GM19455 (cell line): ENCODE results near the gene CHAD.
"Not testable (repeated sequence)": the region's sequence is repeated elsewhere in the genome, so short reads cannot be mapped to it uniquely, and the experiment has no call there.

Experiments used
- ATAC-seq: cut with Tn5 transposase; IDR thresholded peaks from one replicate; pipeline ENCODE4 v1.9.1; 2021; ENCODE audit not compliant: unreplicated experiment

Gene CHAD

DNA sequence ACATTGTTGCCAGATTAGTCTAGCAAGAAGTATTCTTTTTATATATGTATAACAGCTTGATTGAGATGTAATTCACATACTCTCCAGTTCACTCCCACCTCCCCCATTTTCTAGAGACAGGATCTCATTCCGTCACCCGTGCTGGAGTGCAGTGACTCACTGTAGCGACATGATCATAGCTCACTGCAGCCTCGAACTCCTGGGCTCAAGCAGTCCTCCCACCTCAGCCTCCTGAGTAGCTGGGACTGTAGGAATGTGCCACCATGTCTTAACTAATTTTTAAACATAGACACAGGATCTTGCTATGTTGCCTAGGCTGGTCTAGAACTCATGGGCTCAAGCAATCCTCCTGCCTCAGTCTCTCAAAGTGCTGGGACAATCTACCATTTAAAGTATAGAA, 6.7 kb upstream of the CHAD start:
- ATAC-seq, result no peak

DNA sequence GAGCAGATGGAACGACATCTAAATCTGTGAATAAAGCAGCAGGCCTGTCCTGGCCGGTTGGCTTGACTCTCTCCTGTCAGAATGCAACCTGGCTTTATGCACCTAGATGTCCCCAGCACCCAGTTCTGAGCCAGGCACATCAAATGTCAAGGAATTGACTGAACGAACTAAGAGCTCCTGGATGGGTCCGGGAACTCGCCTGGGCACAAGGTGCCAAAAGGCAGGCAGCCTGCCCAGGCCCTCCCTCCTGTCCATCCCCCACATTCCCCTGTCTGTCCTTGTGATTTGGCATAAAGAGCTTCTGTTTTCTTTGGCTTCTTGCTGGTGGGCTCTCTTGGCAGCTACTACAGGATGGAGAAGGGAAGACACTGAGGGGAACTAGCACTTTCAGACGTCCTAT, 5.8 kb upstream of the CHAD start:
- no peak for ATAC-seq

DNA sequence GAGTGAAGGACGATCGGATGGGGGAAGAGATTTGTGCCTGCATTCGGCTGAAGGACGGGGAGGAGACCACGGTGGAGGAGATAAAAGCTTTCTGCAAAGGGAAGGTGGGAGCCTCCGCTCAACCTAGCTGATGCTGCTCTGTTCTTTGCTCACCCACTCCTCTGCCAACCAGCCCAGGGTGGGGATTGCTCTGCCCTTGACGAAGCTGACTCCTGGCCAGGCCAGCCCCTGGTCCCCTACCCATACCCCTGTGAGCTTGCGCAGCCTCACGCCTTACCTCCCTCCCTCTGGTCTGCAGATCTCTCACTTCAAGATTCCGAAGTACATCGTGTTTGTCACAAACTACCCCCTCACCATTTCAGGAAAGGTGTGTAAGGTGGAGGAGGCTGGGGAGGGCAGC, 5.2 kb upstream of the CHAD start:
- ATAC-seq, result no peak

DNA sequence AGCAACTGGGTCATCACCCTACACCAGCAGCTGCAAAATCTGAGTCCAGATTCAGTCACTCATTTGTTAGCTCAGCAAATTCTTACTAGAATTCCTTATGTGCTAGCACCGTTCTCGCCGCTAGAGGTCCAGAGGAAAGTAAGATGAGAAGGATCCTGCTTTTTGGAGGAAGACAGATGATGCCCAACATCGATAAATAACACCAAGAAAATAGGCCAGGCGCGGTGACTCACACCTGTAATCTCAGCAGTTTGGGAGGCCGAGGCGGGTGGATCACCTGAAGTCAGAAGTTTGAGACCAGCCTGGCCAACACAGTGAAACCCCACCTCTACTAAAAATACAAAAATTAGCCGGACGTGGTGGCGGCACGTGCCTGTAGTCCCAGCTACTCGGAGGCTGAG, 4.1 kb upstream of the CHAD start:
- not testable (repeated sequence) for ATAC-seq

DNA sequence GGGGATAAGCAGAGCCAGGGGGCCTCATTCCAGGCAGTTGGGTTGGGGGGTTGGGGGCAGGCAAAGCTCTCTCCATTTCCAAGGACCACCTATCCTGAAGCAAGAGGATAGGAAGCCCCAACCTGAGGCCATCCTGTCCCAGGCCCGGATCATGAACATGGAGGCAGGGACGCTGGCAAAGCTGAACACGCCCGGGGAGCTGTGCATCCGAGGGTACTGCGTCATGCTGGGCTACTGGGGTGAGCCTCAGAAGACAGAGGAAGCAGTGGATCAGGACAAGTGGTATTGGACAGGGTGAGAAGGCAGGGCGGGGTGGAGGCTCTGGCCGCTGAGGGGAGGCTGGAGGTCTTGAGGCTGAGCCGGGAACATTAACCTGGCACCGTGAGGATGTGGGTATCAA, 3.6 kb upstream of the CHAD start:
- no peak for ATAC-seq

DNA sequence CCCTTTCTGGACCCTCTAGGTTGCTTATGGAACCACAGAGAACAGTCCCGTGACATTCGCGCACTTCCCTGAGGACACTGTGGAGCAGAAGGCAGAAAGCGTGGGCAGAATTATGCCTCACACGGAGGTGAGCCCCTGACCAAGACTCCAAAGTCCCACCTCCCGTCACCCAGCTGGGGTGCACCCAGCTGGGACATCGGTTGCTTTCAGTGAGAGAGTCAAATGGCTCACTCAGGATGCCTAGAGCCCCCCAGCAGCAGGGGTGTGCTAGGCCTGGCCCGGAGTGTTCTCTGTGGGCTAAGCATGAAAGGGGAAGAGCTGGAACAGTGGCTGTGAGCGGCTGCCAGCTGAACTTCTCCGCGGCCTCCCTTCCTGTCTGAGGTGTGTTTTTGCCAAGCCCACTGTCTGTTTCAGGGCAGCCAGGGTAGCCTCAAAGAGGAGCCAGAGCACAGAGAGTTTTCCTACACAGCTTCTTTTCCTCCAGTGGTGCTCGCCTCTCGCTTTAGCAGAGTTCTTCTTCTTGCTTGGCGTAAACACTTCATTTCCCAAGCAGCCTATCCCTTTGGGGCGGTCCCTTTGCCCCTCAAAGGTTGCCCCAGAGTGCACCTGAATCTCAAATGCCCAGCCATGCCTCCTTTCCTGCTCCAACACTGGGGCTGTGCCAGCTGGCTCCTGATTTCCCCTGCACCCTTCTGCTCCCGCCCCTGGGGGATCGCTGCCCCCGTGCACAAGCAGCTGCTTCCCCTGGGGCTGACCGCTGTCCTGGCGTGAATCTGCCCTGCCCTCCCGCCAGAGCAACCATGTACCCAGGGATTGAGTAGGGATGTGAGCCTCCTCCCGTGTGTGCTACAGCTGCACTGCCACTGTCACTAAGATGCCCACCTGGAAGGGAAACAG, 2.6 kb upstream of the CHAD start:
- ATAC-seq, result no peak

DNA sequence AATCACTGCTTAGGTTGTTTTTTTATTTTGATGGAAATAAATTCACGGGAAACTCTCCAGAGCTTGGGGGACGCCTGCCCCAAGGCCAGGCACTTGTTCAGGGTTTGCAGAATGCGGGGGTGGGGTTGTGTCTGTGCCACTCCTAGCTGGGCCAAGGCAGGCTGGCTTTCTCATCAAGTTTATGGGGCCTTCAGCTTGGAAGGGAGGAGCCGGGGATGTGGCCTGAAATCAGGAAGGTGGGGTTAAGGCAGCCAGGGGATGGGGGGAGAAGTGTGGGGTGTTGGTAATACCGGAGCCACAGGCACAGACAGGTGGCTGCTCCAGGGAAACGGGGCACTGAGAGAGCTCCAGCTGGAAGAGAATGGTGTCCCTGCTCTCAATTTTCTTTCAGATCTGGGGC, 1.7 kb upstream of the CHAD start:
- no peak for ATAC-seq

DNA sequence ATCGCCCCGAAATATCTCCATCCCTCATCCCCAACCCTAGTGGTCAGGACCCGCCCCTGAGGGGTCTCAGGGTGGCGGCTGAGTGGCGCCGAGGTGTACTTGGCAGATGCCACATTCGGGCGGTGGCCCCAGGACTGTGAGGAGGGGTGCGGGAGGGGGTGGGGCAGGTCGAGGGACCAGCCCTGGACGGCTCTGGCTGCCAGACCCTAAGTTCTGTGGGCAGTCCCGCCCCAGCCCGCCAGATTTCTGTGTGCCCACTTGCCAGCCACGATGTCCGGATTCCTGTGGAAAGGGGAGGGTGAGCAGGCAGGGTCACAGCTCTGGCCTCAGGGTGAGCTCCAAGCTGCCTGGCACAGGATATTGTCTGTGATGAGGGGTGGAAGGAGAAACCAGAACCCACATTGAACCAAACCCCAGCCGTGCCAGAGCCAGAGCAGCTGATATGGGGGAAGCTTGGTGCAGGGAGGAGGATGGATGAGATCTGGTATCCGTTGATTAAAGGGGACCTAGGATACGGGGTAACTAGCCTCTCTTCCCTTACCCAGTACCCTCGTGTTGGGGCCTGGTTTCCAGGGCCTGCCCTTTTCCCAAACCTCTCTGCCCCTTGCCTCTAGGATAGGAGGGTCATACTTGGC, 1.1 kb upstream of the CHAD start:
- no peak for ATAC-seq

DNA sequence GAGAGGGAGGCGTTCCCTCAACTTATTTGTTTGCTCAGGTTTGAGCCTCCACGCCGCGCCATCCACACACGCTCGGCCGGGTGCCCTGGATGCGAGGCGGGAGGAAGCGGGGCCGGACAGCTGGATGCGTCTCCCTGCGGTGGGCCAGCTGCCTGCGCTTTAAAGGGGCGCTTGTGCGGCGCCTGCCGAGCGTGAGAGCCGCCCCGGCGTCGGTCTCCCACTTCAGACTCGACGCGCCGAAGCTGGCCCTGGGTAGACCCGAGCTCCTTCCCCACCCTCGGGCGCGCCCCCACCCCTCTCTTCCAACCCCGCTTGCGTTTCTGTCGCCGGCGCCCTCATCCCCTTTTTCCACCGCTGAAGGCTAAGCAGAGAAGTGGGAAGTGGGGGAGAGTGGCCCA, 527 bp upstream of the CHAD start:
- no peak for ATAC-seq

DNA sequence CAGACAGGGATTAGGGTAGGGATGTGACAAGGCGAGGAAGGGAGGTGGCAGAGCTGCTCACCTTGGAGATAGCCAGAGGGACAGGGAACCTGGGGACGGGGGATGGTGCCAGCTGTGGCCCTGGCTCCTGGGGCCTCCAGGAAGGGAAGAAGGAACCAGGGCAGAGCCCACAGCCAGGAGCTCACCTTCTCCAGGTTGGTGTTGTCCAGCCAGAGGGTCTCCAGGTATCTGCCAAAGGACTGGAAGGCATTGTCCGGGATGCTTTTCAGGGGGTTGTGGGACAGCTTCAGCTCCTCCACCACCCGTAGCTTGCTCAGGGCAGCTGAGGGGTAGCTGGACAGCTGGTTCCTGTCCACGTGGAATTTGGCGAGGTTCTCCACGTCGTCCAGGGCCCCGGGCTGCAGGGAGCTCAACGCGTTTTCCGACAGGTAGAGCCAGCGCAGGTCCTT, 801 bp downstream of the CHAD start:
- no peak for ATAC-seq

DNA sequence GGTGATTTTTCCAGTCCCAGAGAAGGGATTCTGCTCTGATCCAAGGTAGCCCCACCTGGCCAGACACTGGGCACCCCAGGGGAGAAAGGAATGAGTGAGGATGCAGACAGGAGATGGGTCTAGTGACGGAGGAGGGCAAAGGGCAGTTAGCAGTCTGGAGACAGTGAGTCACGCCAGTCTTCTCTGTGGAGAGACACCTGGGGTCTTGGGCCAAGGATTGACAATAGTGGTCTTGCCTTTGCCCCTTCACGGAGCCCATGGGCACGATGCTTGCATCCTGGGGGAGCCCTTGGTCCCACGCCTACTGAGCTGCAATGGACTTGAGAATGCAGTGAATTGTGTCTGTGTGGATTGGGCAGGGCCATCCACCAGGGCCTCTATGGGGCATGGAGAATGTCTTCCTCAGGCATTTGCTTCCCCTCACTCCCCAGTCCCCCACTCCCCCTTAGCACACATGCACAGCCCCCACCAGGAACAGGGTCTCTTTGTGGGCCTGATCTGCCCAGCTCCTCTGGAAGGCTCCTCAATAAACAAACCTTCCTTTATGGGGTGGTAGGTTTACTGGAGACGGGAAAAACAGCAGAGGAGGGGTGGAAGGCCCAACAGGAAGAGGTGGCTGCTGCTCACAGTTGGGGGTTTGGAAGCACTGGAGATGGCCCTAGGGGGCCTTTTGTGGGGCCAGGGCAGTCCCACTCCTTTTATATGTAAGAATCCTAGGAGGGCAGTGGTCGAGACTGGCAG, 1.4 kb downstream of the CHAD start:
- ATAC-seq, result no peak

DNA sequence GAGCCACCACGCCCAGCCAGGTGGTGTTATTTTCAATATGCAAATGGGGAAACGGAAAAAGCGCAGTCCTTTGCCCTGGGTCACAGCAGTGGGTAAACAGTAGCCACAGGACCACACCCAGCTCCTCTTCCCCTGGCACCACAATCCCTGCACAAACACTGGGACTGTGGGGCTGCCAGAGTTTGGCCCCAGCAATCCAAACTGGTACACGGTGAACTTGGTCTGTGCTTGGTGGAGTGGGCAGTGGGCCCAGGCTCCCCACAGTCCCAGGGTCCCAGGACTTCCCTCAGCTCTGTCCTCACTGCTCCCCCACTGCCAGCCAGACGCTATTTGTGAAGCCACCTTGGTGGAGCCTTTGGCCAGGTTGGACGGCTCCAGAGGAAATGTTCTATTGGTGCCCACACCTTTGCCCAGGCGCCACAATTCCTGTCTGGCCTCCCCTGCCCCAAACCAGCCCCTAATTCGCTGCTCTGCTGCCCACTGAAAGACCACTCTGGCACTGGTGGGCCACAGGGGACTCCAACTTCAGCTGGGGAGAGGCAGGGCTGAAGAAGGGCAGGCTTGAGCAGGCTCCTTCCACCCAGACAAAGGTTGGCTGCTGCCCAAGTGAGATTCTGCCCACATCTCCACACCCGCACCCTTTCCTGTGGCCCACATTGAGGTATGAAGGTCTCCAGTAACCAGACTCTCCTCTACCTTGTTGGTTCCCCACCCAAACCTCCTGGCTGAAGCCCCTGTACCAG, 2.1 kb downstream of the CHAD start:
- ATAC-seq, result no peak

DNA sequence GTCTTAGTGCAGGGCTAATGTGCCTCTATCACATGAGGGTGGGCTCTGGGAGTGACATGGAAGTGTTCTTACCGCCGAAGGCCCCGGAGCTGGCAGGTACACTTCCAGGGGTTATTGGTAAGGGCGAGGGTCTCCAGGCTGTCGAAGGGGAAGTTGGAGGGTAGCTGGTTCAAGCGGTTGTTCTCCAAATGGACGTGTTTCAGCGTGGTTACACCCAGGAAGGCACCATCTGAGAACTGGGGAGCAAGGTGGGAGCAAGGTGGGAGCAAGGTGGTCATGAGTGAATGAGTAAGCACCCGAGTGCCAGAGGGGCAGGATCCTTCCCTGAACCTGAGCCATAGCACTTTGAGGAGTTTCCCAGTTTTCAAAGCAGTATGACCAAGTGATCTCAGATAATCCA, 3.0 kb downstream of the CHAD start:
- no peak for ATAC-seq

DNA sequence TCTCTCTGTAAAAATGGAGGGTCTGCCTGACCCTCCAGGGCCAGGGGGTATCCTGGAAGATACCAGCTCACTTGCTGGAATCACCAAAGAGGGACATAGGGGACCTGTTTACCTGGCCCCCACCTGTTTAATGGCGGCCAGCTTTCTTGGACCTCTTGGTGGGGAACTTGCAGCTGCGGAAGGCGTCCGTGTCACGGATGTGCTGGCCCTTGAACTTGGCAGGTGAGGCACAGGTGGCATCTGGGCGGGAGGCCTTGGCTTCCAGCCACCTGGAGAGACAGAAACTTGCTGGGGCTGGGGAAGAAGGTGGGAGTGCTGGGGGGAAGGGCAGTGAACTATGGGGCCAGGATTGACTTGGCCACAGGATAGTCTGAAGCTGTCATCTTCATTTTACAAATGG, 3.5 kb downstream of the CHAD start:
- ATAC-seq, result no peak

DNA sequence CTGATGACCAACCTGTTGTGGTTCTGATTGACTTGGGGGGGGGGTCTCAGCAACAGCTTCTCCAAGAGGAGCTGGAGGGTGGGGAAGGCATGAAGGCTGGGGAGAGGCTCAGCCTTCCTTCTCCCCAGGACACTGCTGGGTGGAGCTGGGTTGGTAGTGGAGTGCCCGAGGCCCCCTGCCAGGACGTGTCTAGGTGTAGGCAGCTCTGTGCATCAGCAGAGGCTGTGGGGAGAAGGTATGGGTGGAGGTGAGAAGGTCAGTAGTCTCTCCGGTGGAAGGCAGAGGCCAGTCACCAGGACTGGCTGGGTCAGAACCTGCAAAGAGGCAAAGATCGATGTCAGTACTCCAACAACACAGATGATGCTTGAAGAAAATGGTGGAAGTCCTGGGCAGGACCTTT, 3.9 kb downstream of the CHAD start:
- no peak for ATAC-seq

DNA sequence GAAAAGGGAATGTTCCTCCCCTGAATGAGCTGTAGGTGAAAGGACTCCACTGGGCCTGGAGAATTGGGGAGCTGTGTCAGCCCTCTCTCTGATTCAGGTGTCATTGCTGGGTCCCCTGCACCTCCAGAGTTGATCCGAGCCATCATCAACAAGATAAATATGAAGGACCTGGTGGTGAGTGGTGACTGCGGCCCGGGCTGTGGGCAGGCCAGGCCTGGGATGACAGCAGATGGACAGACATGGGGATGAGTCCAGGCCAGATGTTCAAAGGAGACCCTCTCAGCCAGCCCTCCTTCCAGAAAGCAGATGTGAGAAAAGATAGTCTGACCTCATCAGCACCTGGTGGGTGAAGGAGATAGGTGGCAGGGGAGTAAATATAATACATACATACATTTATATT, 4.6 kb downstream of the CHAD start:
- ATAC-seq, result no peak

DNA sequence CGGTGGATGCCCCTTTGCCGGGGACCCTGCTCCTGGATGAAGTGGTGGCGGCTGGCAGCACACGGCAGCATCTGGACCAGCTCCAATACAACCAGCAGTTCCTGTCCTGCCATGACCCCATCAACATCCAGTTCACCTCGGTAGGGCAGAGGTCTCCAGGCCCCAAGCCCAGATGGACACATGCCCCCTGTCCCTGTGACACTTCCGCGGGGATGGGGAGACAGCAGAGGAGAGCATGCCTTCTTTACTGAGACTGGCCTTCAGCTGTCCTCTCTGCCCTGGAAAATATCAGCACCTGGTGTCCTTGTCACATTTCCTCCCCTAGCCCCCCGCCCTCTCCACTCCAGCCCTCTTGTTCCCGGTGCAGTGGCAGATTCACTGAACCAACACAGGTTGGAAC, 6.2 kb downstream of the CHAD start:
- no peak for ATAC-seq

DNA sequence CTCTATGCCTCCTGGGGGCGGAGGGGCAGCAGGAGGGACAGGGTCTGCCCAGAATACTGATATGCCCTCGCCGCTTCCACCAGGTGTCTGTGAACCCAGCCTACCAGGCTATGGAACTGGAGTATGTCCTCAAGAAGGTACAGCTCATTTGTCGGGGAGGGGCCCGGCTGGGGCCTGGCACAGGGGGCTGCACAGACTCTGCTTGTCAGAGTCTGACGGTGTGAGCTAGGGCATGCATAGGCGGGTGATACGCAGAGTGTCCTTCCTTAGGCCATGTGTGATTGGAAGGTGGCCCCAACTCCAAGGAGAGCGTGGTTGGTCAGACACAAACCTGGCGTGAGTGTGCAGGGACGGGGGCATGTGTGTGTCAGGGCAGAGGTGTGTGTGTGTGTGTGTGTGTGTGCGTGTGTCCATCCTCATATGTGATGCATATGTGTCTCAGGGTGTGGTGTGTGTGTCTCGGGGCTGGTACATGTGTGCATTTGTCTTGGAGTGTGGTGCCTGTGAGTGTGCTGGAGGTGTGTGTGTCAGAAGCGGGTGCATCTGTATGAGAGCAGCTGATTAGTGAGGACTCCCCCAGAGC, 7.0 kb downstream of the CHAD start:
- ATAC-seq, result no peak

DNA sequence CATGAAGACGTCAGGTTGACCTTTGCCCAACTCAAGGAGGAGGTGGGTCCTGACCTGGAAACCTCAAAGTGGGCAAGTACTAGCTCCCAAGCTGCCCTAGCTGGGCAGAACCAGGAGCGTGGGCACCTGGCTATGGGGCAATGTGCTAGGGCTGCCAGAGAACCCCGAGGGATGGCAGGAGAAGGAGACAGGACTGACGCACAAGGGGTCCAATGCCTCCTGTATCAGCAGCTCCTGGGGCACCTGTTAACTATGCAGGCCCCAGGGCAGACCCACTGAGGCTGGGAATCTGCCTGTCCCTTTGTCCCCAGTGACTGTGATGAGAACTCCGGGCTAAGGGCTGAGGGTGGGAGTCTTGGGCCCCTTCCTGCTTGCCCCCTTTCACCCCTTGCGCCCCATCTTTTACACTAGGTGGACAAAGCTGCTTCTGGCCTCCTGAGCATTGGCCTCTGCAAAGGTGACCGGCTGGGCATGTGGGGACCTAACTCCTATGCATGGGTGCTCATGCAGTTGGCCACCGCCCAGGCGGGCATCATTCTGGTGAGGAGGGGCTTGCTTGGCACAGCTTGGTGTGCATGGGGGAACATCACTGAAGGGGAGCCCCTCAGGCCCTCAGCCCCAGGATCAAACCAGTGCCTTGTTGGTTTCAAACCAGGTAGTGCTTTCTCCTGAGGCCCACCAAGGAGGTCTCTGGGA, 7.7 kb downstream of the CHAD start:
- ATAC-seq, result no peak

DNA sequence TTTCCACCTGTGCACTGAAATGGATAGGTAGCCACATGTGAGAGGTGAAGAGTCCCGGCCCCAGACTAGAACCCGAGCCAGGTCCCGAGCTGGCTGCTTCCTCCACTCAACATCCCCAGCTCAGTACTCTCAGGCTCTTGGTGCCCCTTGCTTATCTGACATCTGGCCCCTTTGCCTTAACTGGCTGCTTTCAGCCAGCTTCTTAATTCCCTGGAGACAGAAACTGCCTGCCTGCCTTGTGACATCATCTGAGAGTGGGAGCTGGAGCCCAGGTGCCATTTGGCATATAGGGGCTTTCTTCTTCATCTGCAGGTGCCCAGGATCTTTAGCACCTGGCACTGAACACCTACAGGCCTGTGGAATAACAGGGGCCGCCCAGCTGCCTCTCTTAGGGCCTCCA, 8.9 kb downstream of the CHAD start:
- ATAC-seq, result no peak
